G401 (cell line): ENCODE measurements around the gene CRELD1. TPM values are rescaled to one million over a fixed set of nuclear protein-coding genes. Genes with fewer than 3 reads are reported as not detected.

Experiments
- DNase-seq: peaks from one replicate; pipeline ENCODE4 v3.0.0-alpha.2; 2015; ENCODE audit warnings: low spot score
- in situ Hi-C: cut with HindIII; loops from 2 replicates; pipeline ENCODE4 v1.10.0; 2016; ENCODE audit warnings: low sequenced_read_pairs, mixed read lengths
- total RNA-seq: library from RNA; depleted of rRNA; stranded (reverse); fragments of >200 nt; shearing (Covaris generic); gene quantifications from 2 replicates; pipeline ENCODE4 v1.2.3, GENCODE V29; 2014

Gene CRELD1
- total RNA-seq, 1 experiment from 2014 or later, result 13.3 TPM

DNA sequence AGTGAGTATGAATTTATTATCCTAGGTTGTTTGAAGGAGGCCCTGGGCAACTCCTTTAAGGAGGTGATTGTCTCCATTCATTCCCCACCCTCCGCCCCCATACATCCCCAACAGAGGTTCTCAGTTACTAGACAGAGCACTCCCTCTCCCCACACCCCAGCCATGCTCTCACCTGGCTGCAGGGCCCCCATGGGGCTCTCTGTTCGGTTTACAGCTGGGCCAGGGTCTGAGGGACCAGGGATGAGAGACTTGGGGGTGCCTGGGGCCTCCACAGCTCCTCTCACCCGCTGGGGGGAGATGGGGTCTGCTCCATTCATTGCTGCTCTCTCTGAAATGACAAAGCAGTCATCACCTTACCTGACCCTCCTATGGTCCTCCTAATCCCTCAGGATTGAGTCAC is 15.0 kb downstream of the CRELD1 start:
- in situ Hi-C loops, result no loop called here
- DNase-seq, result no peak

GRCh38 chr3:9949115-9949514 is 15.5 kb downstream of the CRELD1 start:
- in situ Hi-C loops, result no loop called here
- DNase-seq, result no peak

GRCh38 chr3:9949626-9950025 is 16.0 kb downstream of the CRELD1 start:
- DNase-seq, result no peak
- in situ Hi-C loops, result no loop called here

DNA sequence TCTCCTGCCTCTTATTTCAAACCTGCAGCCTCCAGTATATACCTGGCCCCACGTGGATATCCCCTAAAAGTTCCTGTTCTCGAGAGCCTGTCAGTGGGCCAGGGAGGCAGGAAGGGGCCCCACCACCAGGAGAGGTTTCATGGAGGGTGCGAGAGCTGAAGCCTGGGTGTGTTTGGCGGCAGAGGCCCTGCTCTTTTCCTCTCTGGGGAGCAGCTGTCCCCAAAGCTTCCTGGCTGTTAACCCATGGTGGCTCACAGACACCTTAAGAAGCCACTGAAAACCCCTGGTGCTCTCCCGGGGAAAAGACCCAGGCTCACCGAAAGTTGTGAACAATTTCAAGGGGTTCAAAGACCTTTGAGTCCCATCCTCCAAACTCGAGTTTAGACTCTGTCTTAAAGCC is 17.5 kb downstream of the CRELD1 start:
- in situ Hi-C loops, result no loop called here

GRCh38 chr3:9951598-9951961 is 17.9 kb downstream of the CRELD1 start:
- peak; percentile 56 for DNase-seq
- in situ Hi-C loops, result no loop called here

More for the DNA sequence above, 17.5 kb downstream of the CRELD1 start:
- no peak for DNase-seq

- peak; percentile 68 for DNase-seq
- in situ Hi-C loops, result no loop called here
Measured at GRCh38 chr3:9951962-9952805, 18.6 kb downstream of the CRELD1 start, which contains the start of gene PRRT3. Gene PRRT3 (minus strand): TSS chr3:9952408. CDS start chr3:9950115, 2,293 bp downstream.

DNA sequence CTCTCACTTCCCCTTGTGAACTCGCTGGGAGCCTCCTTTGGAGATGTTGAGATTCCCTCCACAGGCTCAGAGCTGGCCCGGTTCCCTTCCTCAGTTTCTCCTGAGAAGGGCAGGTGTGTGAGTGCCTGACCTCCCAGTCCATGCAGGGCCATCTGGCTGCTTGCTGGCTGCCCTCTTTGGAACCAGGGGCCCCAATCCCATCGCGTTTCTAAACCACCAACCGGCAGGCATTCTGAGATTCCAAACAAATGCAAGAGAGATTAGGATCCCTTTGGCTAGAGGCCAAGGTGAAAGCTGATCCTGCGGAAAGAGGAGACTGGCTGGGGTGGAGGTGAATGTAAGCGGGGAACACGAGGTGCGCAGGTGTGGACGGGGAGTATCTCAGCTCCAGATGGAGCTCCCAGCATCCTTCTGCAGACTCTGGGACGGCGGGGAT is 21.5 kb downstream of the CRELD1 start:
- no peak for DNase-seq

DNA sequence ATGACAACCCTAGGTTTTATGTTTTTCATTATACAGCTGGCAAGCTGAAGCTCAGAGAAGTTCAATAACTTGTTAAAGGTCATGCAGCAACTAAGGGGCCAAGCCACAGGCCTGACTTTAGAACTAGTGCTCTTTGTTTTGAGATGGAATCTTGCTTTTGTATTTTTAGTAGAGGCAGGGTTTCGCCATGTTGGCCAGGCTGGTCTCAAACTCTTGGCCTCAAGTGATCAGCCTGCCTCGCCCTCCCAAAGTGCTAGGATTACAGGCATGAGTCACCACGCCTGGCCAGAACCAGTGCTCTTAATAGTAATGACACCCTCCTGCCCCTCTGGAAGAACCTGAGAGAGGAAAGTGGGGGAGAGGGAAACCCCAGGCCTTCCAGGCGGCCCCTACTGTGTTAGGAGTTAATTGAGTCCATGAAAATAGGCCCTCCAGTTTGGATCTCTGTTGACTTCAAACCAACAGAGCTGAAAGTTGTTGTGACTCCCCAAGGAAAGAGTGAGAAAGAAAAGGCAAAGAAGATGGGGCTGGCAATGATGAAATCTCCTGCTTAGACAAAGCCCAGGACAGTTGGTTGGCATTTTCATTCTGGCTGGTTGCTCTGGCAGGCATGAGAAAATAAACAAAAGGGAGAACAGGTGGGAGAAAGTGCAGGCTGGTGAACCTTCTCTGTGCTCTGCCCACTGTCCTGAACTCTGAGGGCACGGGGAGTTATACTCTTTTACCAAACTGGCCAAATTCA is 22.1 kb downstream of the CRELD1 start:
- DNase-seq, result no peak
- in situ Hi-C loops, result no loop called here

More for the DNA sequence above, 21.5 kb downstream of the CRELD1 start:
- in situ Hi-C loops, result no loop called here

DNA sequence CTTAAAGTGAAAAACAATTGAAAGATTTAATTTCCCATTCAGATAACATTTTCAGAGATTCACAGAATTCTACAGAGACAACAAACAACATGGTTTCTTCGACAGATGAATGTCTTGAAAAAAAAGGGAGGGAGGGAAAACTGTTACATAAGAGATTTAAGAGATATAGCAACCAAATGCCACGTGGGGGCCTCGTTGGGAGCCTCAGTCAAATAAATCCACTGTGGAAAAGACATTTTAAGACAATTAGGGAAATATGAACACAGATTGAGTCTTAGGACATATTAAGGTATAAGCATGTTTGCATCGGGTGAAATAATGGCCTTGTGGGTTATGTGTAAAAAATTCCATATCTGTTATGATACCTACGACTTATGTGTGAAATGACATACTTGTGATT is 23.6 kb downstream of the CRELD1 start:
- in situ Hi-C loops, result no loop called here
- DNase-seq, result no peak

DNA sequence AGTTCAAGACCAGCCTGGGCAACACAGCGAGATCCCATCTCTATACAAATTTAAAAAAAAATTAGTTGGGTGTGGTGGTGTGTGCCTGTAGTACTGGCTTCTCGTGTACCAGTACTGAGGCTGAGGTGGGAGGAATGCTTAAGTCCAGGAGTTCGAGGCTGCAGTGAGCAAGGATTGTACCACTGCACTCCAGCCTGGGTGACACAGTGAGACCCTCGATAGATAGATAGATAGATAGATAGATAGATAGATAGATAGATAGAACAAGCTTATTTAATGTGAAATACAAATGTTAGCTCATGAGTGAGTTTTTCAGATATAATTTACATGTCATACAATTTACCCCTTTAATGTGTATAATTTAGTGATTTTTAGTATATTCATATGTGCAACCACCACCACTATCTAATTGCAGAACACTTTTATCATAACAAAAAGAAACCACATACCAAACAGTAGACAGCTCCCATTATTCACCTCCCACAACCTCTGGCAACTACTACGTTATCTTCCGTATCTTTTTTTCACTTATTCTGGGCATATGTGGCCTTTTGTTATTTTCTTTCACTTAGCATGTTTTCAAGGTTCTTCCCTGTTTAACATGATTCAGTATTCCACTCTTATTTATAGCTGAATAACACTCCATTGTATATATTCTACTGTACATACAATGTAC is 31.7 kb downstream of the CRELD1 start:
- DNase-seq, result no peak
- in situ Hi-C loops, result no loop called here

GRCh38 chr3:9966841-9967240 is 33.2 kb downstream of the CRELD1 start:
- DNase-seq, result no peak
- in situ Hi-C loops, result no loop called here

DNA sequence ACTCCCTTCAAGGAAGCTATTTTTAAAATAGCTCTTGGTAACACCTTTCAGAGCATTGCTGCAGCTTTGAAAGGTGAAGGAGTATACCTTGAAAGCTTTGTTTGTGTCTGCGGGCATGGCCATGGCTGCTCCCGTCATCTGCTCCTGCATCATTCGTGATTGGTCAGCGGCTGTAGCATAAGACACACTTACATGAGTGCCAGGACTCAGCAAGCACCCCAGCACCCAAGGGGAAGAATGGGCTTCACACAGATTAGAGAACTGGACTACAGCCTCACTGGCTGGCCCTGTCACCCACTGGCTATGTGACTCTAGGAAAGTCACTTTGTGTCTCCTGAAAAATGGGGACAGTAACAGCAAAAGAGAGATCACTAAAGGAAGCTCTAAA is 36.0 kb downstream of the CRELD1 start:
- in situ Hi-C loops, result no loop called here

DNA sequence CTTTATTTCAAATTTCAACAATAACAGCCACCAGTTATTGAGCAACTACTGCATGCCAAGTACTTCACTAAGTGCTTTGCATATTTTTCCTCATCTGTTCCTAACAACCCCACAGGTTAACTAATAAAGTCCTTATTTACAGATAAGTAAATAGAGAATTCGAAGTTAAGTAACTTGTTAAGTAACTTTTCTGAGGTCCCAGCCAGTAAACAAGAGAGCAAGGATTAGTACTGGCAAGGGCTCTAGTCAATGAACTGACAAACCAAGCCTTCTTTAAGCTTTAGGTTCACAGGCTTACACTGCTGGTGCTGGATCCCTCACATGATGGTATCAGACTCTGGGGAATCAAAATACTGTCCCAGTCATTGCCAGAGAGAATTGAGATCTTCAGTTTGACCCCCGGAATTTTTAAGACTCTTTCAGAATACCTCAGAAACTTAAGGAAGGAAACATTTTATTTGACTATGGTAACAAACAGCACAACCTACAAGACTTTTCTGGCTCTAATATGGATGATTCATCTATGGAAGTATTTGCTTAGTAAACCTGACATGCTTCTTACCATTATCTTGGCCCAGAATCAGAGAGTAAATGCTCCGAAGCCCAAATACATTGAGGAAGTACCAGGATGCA is 36.5 kb downstream of the CRELD1 start:
- in situ Hi-C loops, result no loop called here
- no peak for DNase-seq

More for the DNA sequence above, 36.0 kb downstream of the CRELD1 start:
- DNase-seq, result no peak

GRCh38 chr3:9976721-9977709 is 43.4 kb downstream of the CRELD1 start:
- DNase-seq, result no peak
- in situ Hi-C loops, result no loop called here

DNA sequence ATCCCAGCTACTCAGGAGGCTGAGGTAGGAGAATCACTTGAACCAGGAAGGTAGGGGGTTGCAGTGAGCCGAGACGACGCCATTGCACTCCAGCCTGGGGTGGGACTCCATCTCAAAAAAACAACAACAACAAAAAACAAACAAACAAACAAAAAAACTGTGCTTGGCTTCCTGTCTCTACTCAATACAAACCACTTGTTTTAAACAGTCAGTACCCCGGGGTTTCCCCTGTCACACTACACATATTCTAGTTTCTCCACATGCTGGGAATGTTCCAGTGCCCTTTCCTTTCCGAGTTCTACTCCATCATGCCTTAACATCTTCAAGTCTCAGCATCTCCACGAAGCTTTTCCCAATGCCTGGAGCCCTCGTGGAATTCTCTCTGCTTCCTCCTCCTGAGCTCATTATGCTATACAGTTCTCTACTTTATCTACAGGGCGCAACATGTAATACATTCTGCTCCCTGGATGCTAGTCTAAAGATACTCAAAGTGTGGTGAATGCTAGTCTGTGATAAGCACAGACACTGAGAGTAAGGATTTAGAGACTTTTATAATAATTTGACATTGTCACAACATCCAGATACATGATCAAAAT is 45.2 kb downstream of the CRELD1 start:
- in situ Hi-C loops, result no loop called here
- DNase-seq, result no peak

DNA sequence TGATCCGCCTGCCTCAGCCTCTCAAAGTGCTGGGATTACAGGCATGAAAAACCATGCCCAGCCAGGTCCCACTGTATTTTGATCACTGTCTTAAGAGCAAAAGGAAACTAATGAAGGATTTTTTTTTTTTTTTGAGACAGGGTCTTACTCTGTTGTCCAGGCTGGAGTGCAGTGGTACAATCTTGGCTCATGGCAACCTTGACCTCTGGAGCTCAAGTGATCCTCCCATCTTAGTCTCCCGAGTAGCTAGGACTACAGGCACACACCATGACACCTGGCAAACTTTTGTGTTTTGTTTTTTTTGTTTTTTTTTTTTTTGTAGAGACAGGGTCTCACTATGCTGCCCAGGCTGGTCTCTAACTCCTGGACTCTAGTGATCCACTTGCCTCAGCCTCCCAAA is 46.6 kb downstream of the CRELD1 start:
- in situ Hi-C loops, result no loop called here
- DNase-seq, result no peak

- DNase-seq, result peak; percentile 4
- in situ Hi-C loops, result no loop called here
Measured at GRCh38 chr3:9986230-9986725, 52.6 kb downstream of the CRELD1 start.
